Myometrial cell (primary cell): ENCODE data around the gene GRSF1. TPM values are rescaled to one million over a fixed set of nuclear protein-coding genes. Genes with fewer than 3 reads are reported as not detected.

Experiments
- total RNA-seq: library from RNA; depleted of rRNA; stranded (reverse); fragments of >200 nt; gene quantifications from 2 replicates; pipeline ENCODE4 v1.2.3, GENCODE V29; 2015

The GRSF1 gene, protein sequence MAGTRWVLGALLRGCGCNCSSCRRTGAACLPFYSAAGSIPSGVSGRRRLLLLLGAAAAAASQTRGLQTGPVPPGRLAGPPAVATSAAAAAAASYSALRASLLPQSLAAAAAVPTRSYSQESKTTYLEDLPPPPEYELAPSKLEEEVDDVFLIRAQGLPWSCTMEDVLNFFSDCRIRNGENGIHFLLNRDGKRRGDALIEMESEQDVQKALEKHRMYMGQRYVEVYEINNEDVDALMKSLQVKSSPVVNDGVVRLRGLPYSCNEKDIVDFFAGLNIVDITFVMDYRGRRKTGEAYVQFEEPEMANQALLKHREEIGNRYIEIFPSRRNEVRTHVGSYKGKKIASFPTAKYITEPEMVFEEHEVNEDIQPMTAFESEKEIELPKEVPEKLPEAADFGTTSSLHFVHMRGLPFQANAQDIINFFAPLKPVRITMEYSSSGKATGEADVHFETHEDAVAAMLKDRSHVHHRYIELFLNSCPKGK
- 68.9 and 90.2 TPM in 2 replicates for total RNA-seq

DNA sequence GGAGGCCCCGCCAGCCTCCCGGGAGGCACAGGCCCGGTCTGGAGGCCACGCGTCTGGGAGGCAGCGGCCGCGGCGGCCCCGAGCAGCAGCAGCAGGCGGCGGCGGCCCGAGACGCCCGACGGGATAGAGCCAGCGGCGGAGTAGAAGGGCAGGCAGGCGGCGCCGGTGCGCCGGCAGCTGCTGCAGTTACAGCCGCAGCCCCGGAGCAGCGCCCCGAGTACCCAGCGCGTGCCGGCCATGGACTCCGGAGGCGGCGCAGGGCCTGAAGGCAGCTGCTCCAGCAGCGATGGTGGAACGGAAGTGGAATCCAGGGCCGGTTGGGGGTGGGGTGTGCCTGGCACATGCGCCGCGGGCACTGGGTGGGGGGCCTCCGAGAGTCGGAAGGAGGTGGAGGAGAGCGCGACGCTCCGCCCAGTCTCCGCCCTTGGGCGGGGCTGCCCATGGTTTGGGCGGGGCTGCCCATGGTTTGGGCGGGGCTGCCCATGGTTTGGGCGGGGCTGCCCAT is at the start of gene GRSF1:
TSS of gene GRSF1 (minus strand) at position 302 of the 505 bp plus-strand sequence. CDS start at position 239, 63 bp downstream.

Other genes with a start within 250 kb of the GRSF1 start
- not detected in 2 replicates for gene AMBN, start 247.6 kb downstream of the GRSF1 start, total RNA-seq
- gene ENAM, start 211.1 kb downstream of the GRSF1 start, total RNA-seq, result under 0.01 TPM in 2 replicates
- gene JCHAIN, start 173.4 kb downstream of the GRSF1 start, total RNA-seq, result 1.7 and 1.9 TPM in 2 replicates
- gene UTP3, start 151.4 kb downstream of the GRSF1 start, total RNA-seq, result 16.1 and 20.9 TPM in 2 replicates
- 17.7 and 25.9 TPM in 2 replicates for gene RUFY3, start 117.9 kb downstream of the GRSF1 start, total RNA-seq
- gene MOB1B, start 62.5 kb upstream of the GRSF1 start, total RNA-seq, result 9.5 and 10.3 TPM in 2 replicates
- 17.2 and 17.9 TPM in 2 replicates for gene DCK, start 153.8 kb upstream of the GRSF1 start, total RNA-seq